PC-3 (cell line): ENCODE results near the gene DLG1. TPM values are rescaled to one million over a fixed set of nuclear protein-coding genes. Genes with fewer than 3 reads are reported as not detected.

ENCODE experiments used
- ATAC-seq: fragments of 200-7000 bp; cut with Tn5 transposase; 2 replicates; pipeline ENCODE4 v1.9.1; 2020; ENCODE audit warnings: mild to moderate bottlenecking, moderate library complexity
- BruUV-seq: library from RNA; stranded (reverse); fragments of 400-500 nt; replicated peaks from 2 replicates; lab custom pipeline; 2021; lab: Mats Ljungman, UMichigan
- CTCF ChIA-PET: fragments of 300-600 bp; sonication (Branson Sonifier 250); formaldehyde crosslinking; loops from one replicate; lab custom pipeline; 2022; ENCODE audit warnings: antibody characterized with exemption; lab: Charles Lee
- POLR2A ChIA-PET: fragments of 300-600 bp; sonication (Branson Sonifier 250); formaldehyde crosslinking; loops from one replicate; lab custom pipeline; 2022; ENCODE audit warnings: antibody characterized with exemption; ENCODE audit not compliant: unreplicated experiment; lab: Charles Lee
- DNase-seq: peaks from one replicate; pipeline ENCODE4 v3.0.0-alpha.2; 2015
- H2AFZ ChIP-seq: fragments of 300-600 bp; sonication (generic); 2 replicates; pipeline ENCODE4 v1.6.0; 2016; ENCODE audit warnings: antibody characterized with exemption, low read length
- H3F3A ChIP-seq: fragments of 300-600 bp; sonication (generic); one replicate; pipeline ENCODE4 v1.6.0; 2017; ENCODE audit warnings: antibody characterized with exemption, low read length, control low read depth, mild to moderate bottlenecking; ENCODE audit not compliant: unreplicated experiment
- H3K27ac ChIP-seq: fragments of 300-600 bp; sonication (generic); 2 replicates; pipeline ENCODE4 v1.5.1; 2016; ENCODE audit warnings: mild to moderate bottlenecking, low read length
- H3K27me3 ChIP-seq: fragments of 300-600 bp; sonication (generic); 2 replicates; pipeline ENCODE4 v1.6.1; 2016; ENCODE audit warnings: low read length, mixed read lengths
- H3K36me3 ChIP-seq: fragments of 300-600 bp; sonication (generic); 2 replicates; pipeline ENCODE4 v1.6.1; 2016; ENCODE audit warnings: low read depth, mixed run types, low read length, mixed read lengths
- H3K4me1 ChIP-seq: fragments of 300-600 bp; sonication (generic); 2 replicates; pipeline ENCODE4 v1.5.1; 2016; ENCODE audit warnings: low read length; ENCODE audit not compliant: insufficient read depth
- H3K4me2 ChIP-seq: fragments of 300-600 bp; sonication (generic); 2 replicates; pipeline ENCODE4 v1.6.0; 2016; ENCODE audit warnings: low read length
- H3K4me3 ChIP-seq: fragments of 300-600 bp; sonication (generic); 2 replicates; pipeline ENCODE4 v1.5.1; 2016; ENCODE audit warnings: mild to moderate bottlenecking, low read length, mixed read lengths
- H3K79me2 ChIP-seq: fragments of 300-600 bp; sonication (generic); 2 replicates; pipeline ENCODE4 v1.6.1; 2017; ENCODE audit warnings: low read length, mixed read lengths
- H3K9ac ChIP-seq: fragments of 300-600 bp; sonication (generic); 2 replicates; pipeline ENCODE4 v1.6.0; 2016; ENCODE audit warnings: mild to moderate bottlenecking, low read length
- H3K9me2 ChIP-seq: fragments of 300-600 bp; sonication (generic); replicated peaks from 2 replicates; pipeline ENCODE4 v1.6.1; 2016; ENCODE audit warnings: mixed run types, low read length, mixed read lengths
- H3K9me3 ChIP-seq: fragments of 300-600 bp; sonication (generic); 2 replicates; pipeline ENCODE4 v1.6.1; 2016; ENCODE audit warnings: low read length, mixed read lengths
- H4K20me1 ChIP-seq: fragments of 300-600 bp; sonication (generic); 2 replicates; pipeline ENCODE4 v1.6.1; 2016; ENCODE audit warnings: low read length, mixed read lengths
- EZH2 ChIP-seq: fragments of 300-600 bp; sonication (generic); IDR thresholded peaks from one replicate; pipeline ENCODE4 v1.6.1; 2017; ENCODE audit warnings: antibody characterized with exemption, mild to moderate bottlenecking, low read length; ENCODE audit not compliant: unreplicated experiment
- EZH2phosphoT487 ChIP-seq: fragments of 300-600 bp; sonication (generic); IDR thresholded peaks from 2 replicates; pipeline ENCODE4 v1.6.1; 2018; ENCODE audit warnings: mild to moderate bottlenecking, antibody characterized with exemption, low read length, borderline replicate concordance
- intact Hi-C: fragments of 100-400 bp; cut with micrococcal nuclease; formaldehyde crosslinking; loops from 2 replicates; pipeline ENCODE4 v1.9.0; 2023
- total RNA-seq: library from RNA; depleted of rRNA; stranded (reverse); fragments of >200 nt; gene quantifications from 2 replicates; pipeline ENCODE4 v1.2.3, GENCODE V29; 2014
- TF ChIP-seq, protein P1 (sequence below): fragments of 300-600 bp; sonication (generic); conservative IDR thresholded peaks from 2 replicates; pipeline ENCODE4 v1.5.1; 2017; ENCODE audit warnings: antibody characterized with exemption, low read depth, mild to moderate bottlenecking, low read length

DLG1 gene
- total RNA-seq, 1 experiment from 2014 or later = 60.8 TPM

DNA sequence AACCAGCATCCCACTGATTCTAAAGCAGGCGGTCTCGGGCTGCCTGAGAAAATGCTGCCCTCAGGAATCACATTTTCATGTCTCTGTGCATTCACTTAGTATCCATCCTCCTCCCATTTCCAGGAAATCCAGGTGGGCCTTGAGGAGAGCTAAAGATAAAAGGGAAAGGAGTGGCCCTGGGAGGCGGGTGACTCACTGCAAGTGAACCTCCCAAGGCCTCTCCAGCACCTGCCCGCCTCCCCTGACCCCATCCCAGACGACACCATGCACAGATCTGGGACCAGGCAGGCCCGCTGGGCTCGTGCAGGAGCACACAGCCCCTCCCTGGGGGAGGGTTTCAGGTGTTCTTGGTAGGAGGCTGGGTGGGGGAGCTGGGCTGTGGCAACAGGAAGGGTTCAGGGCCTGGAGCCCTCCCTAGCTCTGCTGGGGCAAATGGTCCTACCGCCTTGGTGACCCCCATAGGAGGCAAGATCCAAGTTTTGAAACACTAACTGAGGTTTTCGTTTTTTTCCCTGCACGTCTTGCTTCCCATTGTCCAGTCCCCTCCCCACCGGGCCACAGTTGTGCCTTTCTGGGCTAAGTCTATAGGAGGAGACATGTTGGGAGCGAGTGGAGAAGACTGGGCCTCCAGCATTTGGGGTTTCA lies 291.0 kb downstream of the DLG1 start:
- H3F3A ChIP-seq = no peaks in the 10 kb centered on the region
- no peak overlapping the region for H3K4me2 ChIP-seq
- no peak for DNase-seq
- no peaks in the 10 kb centered on the region for H3K36me3 ChIP-seq
- H3K79me2 ChIP-seq = peaks cover 5% of the 10 kb centered on the region
- no peak overlapping the region for H3K9ac ChIP-seq
- no peak overlapping the region for H3K4me3 ChIP-seq
- intact Hi-C loops = no loop called here
- ATAC-seq = no peak
- H3K4me1 ChIP-seq = peaks cover 12% of the 10 kb centered on the region
- TF ChIP-seq EZH2 = no peak
- TF ChIP-seq, protein P1, sequence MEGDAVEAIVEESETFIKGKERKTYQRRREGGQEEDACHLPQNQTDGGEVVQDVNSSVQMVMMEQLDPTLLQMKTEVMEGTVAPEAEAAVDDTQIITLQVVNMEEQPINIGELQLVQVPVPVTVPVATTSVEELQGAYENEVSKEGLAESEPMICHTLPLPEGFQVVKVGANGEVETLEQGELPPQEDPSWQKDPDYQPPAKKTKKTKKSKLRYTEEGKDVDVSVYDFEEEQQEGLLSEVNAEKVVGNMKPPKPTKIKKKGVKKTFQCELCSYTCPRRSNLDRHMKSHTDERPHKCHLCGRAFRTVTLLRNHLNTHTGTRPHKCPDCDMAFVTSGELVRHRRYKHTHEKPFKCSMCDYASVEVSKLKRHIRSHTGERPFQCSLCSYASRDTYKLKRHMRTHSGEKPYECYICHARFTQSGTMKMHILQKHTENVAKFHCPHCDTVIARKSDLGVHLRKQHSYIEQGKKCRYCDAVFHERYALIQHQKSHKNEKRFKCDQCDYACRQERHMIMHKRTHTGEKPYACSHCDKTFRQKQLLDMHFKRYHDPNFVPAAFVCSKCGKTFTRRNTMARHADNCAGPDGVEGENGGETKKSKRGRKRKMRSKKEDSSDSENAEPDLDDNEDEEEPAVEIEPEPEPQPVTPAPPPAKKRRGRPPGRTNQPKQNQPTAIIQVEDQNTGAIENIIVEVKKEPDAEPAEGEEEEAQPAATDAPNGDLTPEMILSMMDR = no peak
- TF ChIP-seq EZH2phosphoT487 = no peak
- no TSS peak for BruUV-seq
- CTCF ChIA-PET = no interaction called here
- POLR2A ChIA-PET = no interaction called here
- H3K9me2 ChIP-seq = no peaks in the 10 kb centered on the region
- H3K27ac ChIP-seq = no peak overlapping the region
- no peaks in the 10 kb centered on the region for H3K27me3 ChIP-seq
- H2AFZ ChIP-seq = no peak overlapping the region
- H4K20me1 ChIP-seq = no peaks in the 10 kb centered on the region
- no peaks in the 10 kb centered on the region for H3K9me3 ChIP-seq

DNA sequence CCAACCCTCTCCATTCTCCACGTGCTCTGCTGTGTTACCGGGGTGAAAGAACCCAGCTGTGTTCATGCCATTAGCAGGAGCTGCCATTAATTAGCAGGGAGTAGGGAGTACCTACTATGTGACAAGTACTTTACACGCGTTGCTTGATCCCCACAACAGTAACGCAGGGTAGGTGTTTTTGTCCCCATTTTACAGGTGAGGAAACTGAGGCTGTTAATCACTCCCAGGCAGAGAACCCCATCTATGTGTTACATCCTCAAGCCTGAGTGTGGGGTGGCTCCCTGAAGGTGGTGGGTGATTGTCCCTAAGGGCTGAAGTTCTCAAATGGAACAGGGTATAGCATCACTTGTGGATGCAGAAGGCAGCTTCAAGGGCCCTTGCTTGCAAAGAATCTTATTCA lies 291.6 kb downstream of the DLG1 start:
- intact Hi-C loops = no loop called here
- Histone ChIP-seq H3K36me3 (no peaks in the 10 kb centered on the region), H3K9ac (no peak overlapping the region), H3K27ac (no peak overlapping the region), H3K27me3 (no peaks in the 10 kb centered on the region), H2AFZ (no peak overlapping the region), H3F3A (no peaks in the 10 kb centered on the region), H3K79me2 (peaks cover 5% of the 10 kb centered on the region), H3K4me3 (no peak overlapping the region), H3K9me3 (no peaks in the 10 kb centered on the region), H3K4me2 (no peak overlapping the region), H3K4me1 (peaks cover 12% of the 10 kb centered on the region), H4K20me1 (no peaks in the 10 kb centered on the region), H3K9me2 (no peaks in the 10 kb centered on the region)
- TF ChIP-seq, protein P1 = no peak
- no peak for TF ChIP-seq EZH2
- TF ChIP-seq EZH2phosphoT487 = no peak
- ATAC-seq = no peak
- DNase-seq = no peak
- ChIA-PET CTCF (no interaction called here), POLR2A (no interaction called here)
- BruUV-seq = no TSS peak

DNA sequence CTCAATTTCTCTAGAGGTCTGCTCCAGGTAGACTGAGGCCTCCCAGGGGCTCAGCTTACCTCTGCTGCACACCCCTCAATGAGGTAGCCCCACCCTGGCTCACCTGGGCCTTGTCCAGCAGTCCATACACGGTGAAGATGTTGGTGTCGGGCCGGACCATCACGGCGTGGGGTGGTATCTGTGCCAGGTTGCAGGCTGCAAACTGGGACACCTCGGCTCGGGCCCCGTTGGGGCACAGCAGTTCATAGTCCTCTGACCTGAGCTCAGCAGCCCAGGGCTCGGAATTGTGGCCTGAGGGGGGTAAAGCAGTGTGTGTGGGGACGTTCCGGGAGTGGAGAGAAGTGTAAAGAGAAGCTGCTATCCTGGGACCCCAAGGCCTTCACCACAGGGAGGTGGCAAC lies 292.0 kb downstream of the DLG1 start:
- no peaks in the 10 kb centered on the region for H4K20me1 ChIP-seq
- H3K4me1 ChIP-seq = peaks cover 12% of the 10 kb centered on the region
- no peak for TF ChIP-seq EZH2phosphoT487
- TF ChIP-seq, protein P1 = no peak
- no peak for TF ChIP-seq EZH2
- ChIA-PET POLR2A (no interaction called here), CTCF (no interaction called here)
- H3K9me2 ChIP-seq = no peaks in the 10 kb centered on the region
- no peaks in the 10 kb centered on the region for H3K27me3 ChIP-seq
- no peak overlapping the region for H2AFZ ChIP-seq
- ATAC-seq (no peak), DNase-seq (no peak)
- intact Hi-C loops = no loop called here
- H3K27ac ChIP-seq = no peak overlapping the region
- no TSS peak for BruUV-seq
- no peaks in the 10 kb centered on the region for H3F3A ChIP-seq
- no peak overlapping the region for H3K9ac ChIP-seq
- no peak overlapping the region for H3K4me2 ChIP-seq
- H3K36me3 ChIP-seq = no peaks in the 10 kb centered on the region
- no peak overlapping the region for H3K4me3 ChIP-seq
- peaks cover 5% of the 10 kb centered on the region for H3K79me2 ChIP-seq
- H3K9me3 ChIP-seq = no peaks in the 10 kb centered on the region
